ENCODE measurements around the gene PMEPA1. TPM values are rescaled to one million over a fixed set of nuclear protein-coding genes. Genes with fewer than 3 reads are reported as not detected.

Gene PMEPA1
- total RNA-seq, 1 donor from 2014 or later = 49.4 TPM

DNA sequence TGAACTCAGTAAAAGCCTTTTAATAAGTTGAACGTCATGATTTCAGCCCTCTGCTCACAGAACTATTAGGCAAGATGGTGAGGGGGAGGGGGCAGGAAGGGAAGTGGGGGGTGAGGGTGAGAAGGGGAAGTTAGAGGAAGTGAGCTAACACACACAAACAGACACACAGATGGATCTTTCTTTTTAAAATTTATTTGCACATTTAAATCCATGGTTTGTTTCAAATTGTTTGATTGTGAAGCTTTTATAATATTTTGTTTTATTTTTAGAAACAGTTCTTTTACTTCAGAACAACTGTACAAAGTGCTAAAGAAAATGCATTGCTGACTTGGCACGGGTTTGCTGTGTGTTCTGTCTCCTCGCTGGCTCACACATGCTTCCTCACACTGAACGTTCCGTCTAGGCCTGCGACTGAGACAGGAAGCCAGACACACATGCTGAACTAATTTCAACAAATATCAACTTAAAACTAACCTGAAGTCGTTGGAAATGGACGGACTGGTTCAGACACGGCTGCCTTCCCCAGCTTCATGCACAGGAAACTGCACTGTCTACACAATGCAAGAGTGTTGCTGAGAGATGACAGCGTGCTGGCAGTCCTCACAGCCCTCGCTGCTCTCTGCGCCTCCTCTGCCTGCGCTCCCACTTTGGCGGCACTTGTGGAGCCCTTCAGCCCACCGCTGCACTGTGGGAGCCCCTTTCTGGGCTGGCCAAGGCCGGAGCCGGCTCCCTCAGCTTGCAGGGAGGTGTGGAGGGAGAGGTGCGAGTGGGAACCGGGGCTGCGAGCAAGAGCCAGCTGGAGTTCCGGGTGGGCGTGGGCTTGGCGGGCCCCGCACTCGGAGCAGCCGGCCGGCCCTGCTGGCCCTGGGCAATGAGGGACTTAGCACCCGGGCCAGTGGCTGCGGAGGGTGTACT lies 81.5 kb downstream of the PMEPA1 start:
- Mint-ChIP-seq H3K4me1 (ENCODE audit: low read depth, unreplicated experiment) (peaks cover 6% of the 10 kb centered on the region), H3K27ac (ENCODE audit: unreplicated experiment) (no peak overlapping the region), H3K27me3 (ENCODE audit: low read depth, unreplicated experiment) (peaks cover 15% of the 10 kb centered on the region), H3K36me3 (ENCODE audit: low read depth, unreplicated experiment) (peaks cover 3% of the 10 kb centered on the region), H3K9me3 (ENCODE audit: unreplicated experiment) (peaks cover 11% of the 10 kb centered on the region), H3K4me3 (ENCODE audit: unreplicated experiment) (no peak overlapping the region)
- TF ChIP-seq CTCF (IDR thresholded peaks at IDR 0.05; ENCODE audit: insufficient read depth, low read depth, low read length) (no peak), EZH2 (IDR thresholded peaks at IDR 0.05; ENCODE audit: insufficient read depth, low read length) (no peak)
- FAIRE-seq (peak; percentile 29), DNase-seq (ENCODE audit: low read depth) (no peak)
- peak overlapping the region; percentile 25 for H3K4me2 ChIP-seq (ENCODE audit: low read length)
- no peak overlapping the region for H3K9ac ChIP-seq (ENCODE audit: low read length)
- H3K36me3 ChIP-seq (ENCODE audit: insufficient read depth, low read length) = no peaks in the 10 kb centered on the region
- peak overlapping the region; percentile 82 for H2AFZ ChIP-seq (ENCODE audit: low read depth, low read length)
- no peaks in the 10 kb centered on the region for H4K20me1 ChIP-seq (ENCODE audit: insufficient read depth, low read length)
- H3K79me2 ChIP-seq (ENCODE audit: insufficient read depth, low read length) = no peaks in the 10 kb centered on the region
- no peaks in the 10 kb centered on the region for H3K27me3 ChIP-seq (ENCODE audit: insufficient read depth, low read length)
- H3K4me3 ChIP-seq (ENCODE audit: insufficient read depth, low read depth, low read length) = no peak overlapping the region
- H3K9me3 ChIP-seq (ENCODE audit: insufficient read depth, low read depth, low read length) = no peaks in the 10 kb centered on the region
- peaks cover 3% of the 10 kb centered on the region for H3K4me1 ChIP-seq (ENCODE audit: insufficient read depth, low read length)
- H3K27ac ChIP-seq (ENCODE audit: low read depth, low read length) = no peak overlapping the region

GRCh38 chr20:57627339-57627738 lies 82.5 kb downstream of the PMEPA1 start:
- Histone ChIP-seq H3K27ac (ENCODE audit: low read depth, low read length) (no peak overlapping the region), H3K9me3 (ENCODE audit: insufficient read depth, low read depth, low read length) (no peaks in the 10 kb centered on the region), H4K20me1 (ENCODE audit: insufficient read depth, low read length) (no peaks in the 10 kb centered on the region), H2AFZ (ENCODE audit: low read depth, low read length) (no peak overlapping the region), H3K4me2 (ENCODE audit: low read length) (no peak overlapping the region), H3K36me3 (ENCODE audit: insufficient read depth, low read length) (no peaks in the 10 kb centered on the region), H3K4me1 (ENCODE audit: insufficient read depth, low read length) (peaks cover 8% of the 10 kb centered on the region), H3K27me3 (ENCODE audit: insufficient read depth, low read length) (no peaks in the 10 kb centered on the region), H3K4me3 (ENCODE audit: insufficient read depth, low read depth, low read length) (no peak overlapping the region), H3K79me2 (ENCODE audit: insufficient read depth, low read length) (no peaks in the 10 kb centered on the region), H3K9ac (ENCODE audit: low read length) (no peak overlapping the region)
- Mint-ChIP-seq H3K27ac (ENCODE audit: unreplicated experiment) (peak overlapping the region; percentile 41), H3K36me3 (ENCODE audit: low read depth, unreplicated experiment) (peaks cover 3% of the 10 kb centered on the region), H3K4me3 (ENCODE audit: unreplicated experiment) (no peak overlapping the region), H3K27me3 (ENCODE audit: low read depth, unreplicated experiment) (peaks cover 13% of the 10 kb centered on the region), H3K9me3 (ENCODE audit: unreplicated experiment) (peaks cover 12% of the 10 kb centered on the region), H3K4me1 (ENCODE audit: low read depth, unreplicated experiment) (peaks cover 10% of the 10 kb centered on the region)
- no peak for DNase-seq (ENCODE audit: low read depth)
- no peak for FAIRE-seq
- TF ChIP-seq CTCF (IDR thresholded peaks at IDR 0.05; ENCODE audit: insufficient read depth, low read depth, low read length) = no peak
- TF ChIP-seq EZH2 (IDR thresholded peaks at IDR 0.05; ENCODE audit: insufficient read depth, low read length) = no peak

DNA sequence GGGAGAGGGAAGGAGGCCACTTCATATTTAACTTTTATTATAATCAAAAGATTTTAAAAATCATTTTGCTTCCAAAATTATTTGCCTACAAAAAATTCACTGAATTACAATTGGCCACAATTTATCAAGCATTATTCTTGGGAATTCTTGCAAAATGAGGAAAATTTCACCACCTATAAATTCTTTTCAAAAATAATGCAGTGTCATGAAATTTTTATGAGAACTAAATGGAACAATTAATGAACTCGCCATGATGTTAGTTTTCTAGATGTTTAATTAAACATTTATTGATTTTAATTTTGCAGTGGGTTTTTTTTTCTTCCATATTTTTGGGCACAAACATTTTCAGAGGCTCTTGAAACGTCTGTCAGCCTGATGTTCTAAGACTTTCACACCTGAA lies 83.8 kb downstream of the PMEPA1 start:
- no peak for TF ChIP-seq EZH2 (IDR thresholded peaks at IDR 0.05; ENCODE audit: insufficient read depth, low read length)
- no peak for TF ChIP-seq CTCF (IDR thresholded peaks at IDR 0.05; ENCODE audit: insufficient read depth, low read depth, low read length)
- Mint-ChIP-seq H3K4me3 (ENCODE audit: unreplicated experiment) (no peak overlapping the region), H3K4me1 (ENCODE audit: low read depth, unreplicated experiment) (peaks cover 10% of the 10 kb centered on the region), H3K27ac (ENCODE audit: unreplicated experiment) (no peak overlapping the region), H3K27me3 (ENCODE audit: low read depth, unreplicated experiment) (peaks cover 14% of the 10 kb centered on the region), H3K9me3 (ENCODE audit: unreplicated experiment) (peaks cover 12% of the 10 kb centered on the region), H3K36me3 (ENCODE audit: low read depth, unreplicated experiment) (peaks cover 3% of the 10 kb centered on the region)
- DNase-seq (ENCODE audit: low read depth) = no peak
- Histone ChIP-seq H3K79me2 (ENCODE audit: insufficient read depth, low read length) (no peaks in the 10 kb centered on the region), H3K4me3 (ENCODE audit: insufficient read depth, low read depth, low read length) (no peak overlapping the region), H3K9ac (ENCODE audit: low read length) (no peak overlapping the region), H3K4me1 (ENCODE audit: insufficient read depth, low read length) (peaks cover 8% of the 10 kb centered on the region), H3K36me3 (ENCODE audit: insufficient read depth, low read length) (no peaks in the 10 kb centered on the region), H3K27ac (ENCODE audit: low read depth, low read length) (no peak overlapping the region), H3K27me3 (ENCODE audit: insufficient read depth, low read length) (no peaks in the 10 kb centered on the region), H4K20me1 (ENCODE audit: insufficient read depth, low read length) (no peaks in the 10 kb centered on the region), H2AFZ (ENCODE audit: low read depth, low read length) (no peak overlapping the region), H3K4me2 (ENCODE audit: low read length) (no peak overlapping the region), H3K9me3 (ENCODE audit: insufficient read depth, low read depth, low read length) (no peaks in the 10 kb centered on the region)
- no peak for FAIRE-seq
